Fibroblast of skin of scalp (primary cell): ENCODE results near the gene DOCK11.
A peak's percentile ranks its signal among the peaks of the same experiment; 100 is the strongest.
"Not testable (repeated sequence)": the region's sequence is repeated elsewhere in the genome, so short reads cannot be mapped to it uniquely, and the experiment has no call there.

ENCODE experiments used
- DNase-seq: peaks from one replicate; pipeline ENCODE4 v3.0.0-alpha.2; 2013

Gene DOCK11

DNA sequence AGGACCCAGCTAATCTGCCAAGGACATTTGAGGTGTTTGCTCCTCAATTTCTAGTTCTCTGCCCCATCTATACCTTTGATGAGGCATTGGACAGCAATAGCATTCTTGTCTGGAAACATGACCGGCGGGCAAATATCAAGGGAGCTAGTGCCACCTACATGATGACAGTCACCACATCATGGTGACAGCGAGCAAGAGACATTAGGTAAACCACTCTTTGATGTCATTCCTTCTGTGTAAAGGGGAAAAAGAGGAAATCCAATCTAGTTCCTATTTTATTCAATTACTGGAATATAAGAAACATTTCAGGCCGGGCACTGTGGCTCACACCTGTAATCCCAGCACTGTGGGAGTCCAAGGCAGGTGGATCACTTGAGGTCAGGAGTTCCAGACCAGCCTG lies 211.1 kb downstream of the DOCK11 start:
- DNase-seq: no peak

GRCh38 chrX:118714521-118714920 lies 218.9 kb downstream of the DOCK11 start:
- no peak for DNase-seq

DNA sequence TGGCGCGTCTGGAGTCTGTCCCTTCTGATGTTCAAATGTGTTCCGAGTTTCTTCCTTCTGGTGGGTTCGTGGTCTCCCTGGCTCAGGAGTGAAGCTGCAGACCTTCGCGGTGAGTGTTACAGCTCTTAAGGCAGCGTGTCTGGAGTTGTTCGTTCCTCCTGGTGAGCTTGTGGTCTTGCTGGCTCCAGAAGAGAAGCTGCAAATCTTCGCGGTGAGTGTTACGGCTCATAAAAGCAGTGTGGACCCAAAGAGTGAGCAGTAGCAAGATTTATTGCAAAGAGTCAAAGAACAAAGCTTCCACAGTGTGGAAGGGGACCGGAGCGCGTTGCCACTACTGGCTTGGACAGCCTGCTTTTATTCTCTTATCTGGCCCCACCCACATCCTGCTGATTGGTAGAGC lies 220.3 kb downstream of the DOCK11 start:
- not testable (repeated sequence) for DNase-seq

DNA sequence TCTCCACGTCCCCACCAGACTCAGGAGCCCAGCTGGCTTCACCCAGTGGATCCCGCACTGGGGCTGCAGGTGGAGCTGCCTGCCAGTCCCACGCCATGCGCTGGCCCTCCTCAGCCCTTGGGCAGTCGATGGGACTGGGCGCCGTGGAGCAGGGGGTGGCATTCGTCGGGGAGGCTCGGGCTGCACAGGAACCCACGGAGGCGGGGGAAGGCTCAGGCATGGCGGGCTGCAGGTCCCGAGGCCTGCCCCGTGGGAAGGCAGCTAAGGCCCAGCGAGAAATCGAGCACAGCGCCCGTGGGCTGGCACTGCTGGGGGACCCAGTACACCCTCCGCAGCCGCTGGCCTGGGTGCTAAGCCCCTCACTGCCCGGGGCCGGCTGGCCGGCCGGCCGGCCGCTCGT lies 221.2 kb downstream of the DOCK11 start:
- not testable (repeated sequence) for DNase-seq

DNA sequence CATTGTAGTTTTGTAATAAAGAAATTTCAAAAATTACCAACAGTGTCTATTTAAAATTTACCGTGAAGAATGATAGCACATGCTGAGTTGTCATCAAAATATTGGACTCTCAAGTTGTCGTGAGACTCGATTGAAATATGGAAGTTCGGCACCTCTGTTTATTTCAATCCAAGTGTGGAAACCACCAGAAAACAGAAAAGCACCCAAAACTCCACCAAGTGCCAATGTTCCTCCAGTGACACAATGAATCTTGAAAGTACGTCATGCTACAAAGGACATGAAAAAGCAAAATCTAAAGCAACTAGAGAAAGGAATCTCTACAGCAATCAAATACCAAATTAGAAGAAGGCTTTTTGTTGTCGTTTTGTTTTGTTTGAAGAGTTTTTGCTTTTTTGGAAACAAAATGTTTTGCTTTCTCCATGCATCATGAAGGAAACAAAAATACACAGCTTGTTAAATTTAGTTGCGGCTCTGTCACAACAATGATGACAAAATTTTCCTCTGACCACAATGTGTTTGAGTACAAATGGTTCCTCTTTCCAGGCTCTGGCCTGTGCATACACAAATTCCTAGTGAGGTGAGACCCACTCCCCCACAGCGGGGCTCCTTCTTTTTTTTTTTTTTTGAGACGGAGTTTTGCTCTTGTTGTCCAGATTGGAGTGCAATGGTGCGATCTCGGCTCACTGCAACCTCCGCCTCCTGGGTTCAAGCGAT lies 222.2 kb downstream of the DOCK11 start:
- DNase-seq: no peak

DNA sequence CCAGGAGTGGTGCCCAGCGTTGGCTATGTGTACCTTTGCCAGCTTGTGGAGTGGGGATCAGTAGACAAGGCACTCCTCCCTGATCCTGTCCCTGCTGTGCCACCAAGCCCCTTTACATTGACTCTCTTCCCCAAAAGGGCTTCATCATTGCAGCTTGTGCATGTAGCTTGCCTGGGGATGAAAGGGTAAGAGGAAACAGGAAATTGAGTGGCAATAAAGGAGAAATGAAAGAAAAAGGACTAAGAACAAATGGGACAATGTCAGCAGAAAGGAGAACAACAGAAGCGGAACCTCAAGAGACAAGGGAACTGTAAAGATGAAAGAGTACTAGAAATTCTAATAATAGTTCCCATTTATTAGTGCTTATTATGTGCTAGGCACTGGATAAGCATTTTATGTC lies 223.1 kb downstream of the DOCK11 start:
- DNase-seq: no peak

- no peak for DNase-seq
Measured at GRCh38 chrX:118720058-118720707, 224.6 kb downstream of the DOCK11 start.

DNA sequence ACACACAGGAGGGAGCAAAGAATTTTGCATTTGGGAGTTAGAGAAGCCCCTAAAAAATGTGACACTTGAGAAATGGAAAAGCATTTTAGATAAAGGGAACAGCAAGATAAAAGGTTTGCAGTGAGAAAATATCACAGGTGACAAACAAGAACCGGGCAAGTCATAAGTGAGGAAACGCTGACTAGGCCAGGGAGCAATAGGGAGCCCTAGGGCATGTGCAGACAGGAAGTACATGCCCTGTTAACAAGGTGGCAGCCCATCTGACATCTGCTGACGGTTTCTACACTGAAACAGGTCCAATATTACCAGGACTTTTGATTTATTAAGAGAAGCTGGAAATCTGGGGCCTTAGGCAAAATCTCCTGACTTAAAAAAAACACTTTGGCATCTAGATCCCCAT lies 227.8 kb downstream of the DOCK11 start:
- DNase-seq: no peak

DNA sequence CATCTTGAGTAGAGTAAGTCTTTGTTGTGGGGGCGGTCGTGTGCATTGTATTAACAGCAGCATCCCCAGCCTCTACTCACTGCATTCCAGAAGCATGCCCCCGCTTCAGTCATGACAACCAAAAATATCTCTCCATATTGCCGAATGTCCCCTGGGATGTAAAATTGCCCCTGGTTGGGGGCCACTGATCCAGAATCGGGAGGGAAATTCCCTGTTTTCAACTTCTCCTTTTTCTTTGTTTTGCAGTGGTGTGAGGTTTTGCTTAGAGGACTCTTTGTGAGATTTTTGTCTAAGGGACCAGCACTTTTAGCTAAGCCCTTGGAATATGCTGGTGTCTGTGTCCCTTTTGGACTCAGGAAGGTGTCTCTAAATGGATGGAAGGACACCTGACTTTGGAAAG lies 228.8 kb downstream of the DOCK11 start:
- no peak for DNase-seq

DNA sequence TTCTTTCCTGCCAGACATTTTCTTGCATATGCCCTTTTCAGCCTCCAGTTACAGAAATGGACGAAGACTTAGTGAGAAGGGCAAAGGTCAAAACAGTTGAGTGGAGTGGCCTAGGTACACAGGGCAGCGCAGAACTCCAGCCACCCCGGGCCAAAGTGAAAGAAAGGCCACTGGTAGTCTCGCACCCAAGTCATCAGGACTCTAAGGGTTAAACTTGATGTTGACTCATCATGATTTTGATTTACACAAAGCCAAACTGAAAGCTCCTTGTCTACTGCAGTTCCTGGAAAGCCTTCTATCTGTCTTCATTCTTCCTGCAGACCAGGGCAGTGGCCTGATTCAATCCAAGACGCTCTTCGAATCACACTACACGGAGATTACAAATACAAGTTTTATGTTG lies 229.2 kb downstream of the DOCK11 start:
- DNase-seq: peak; percentile 3

DNA sequence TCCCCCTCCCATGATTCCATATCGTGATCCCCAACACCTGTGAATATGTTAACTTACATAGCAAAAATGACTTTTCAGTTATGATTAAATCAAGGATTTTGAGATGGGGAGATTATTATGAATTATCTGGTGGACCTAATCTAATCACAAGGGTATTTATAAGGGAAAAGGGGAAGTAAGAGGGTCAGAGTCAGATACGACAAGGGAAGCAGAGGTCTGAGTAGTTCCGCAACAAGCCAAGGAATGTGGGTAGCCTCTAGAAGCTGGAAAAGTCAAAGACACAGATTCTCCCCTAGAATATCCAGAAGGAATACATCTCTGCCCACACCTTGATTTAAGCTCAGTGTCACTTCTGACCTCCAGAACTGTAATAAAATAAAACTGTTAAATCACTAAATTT lies 230.8 kb downstream of the DOCK11 start:
- DNase-seq: no peak

GRCh38 chrX:118726887-118727685 lies 231.5 kb downstream of the DOCK11 start, which contains the start of gene IL13RA1:
IL13RA1 (plus strand) TSS chrX:118727606; CDS start chrX:118727639, 33 bp downstream.
- peak; percentile 82 for DNase-seq

DNA sequence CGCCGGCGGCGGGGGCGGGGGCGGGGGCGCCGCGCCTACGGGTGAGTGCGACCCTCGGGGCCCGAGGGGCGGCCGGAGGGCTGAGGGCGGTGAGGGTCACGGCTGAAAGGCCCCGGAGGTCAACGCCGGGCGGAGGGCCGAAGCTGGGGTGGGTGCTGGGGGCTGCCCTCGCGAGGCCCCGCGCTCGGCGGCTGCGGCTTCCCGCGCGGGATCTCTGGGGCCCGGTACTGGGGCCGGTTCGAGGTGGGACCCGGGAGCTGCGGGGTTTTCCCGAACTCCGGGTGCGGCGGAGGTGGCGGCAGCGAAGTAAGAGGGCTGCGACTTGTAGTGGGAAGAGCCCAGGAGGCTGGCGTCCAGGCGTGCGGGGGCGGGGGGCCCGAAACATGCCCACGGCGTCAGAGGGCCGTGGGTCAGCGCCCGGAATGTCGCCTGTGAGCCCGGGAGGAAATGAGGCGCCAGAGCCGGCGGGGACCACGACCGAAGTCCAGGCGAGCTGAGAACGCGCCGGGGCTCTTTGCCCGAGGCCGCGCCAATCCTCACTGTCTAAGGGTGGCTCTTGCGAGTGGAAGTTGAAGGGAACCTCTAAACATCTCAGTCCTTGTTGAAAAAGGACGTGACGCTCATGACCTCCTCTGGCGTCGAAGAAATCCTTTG lies 232.2 kb downstream of the DOCK11 start:
- peak; percentile 7 for DNase-seq

DNA sequence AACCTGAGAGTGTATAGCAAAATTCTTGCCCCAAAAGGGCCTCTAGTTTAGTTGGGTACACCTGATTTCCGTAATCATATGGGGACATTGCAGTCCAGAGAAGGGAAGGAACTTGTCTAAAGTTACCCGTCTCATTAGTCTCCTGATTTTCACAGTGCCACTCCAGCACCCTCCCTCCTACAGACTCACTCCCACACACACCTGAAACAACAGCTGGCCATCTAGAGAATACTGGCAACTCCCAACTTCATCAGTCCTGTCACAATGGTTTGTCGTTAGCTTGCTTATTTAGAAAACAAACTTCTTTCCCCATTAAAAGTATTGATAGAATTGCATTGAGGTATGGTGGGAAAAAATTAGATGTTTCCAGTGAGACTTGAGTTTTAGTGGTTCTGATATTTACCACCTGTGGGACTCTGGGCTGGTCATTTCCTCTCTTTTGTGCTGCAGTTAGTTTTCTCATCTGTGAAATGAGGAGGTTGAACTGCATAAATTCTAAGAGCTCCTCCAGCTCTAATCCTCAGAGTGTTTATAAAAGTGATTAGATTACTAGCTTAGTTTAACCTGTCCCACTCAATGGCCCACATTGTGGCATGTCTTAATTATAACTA lies 233.5 kb downstream of the DOCK11 start:
- no peak for DNase-seq

GRCh38 chrX:118730500-118731247 lies 235.1 kb downstream of the DOCK11 start:
- DNase-seq: peak; percentile 87

DNA sequence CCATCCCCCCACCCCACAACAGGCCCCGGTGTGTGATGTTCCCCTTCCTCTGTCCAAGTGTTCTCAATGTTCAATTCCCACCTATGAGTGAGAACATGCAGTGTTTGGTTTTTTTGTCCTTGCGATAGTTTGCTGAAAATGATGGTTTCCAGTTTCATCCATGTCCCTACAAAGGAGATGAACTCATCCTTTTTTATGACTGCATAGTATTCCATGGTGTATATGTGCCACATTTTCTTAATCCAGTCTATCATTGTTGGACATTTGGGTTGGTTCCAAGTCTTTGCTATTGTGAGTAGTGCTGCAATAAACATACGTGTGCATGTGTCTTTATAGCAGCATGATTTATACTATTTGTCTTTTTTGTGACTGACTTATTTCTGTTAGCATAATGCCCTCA lies 236.9 kb downstream of the DOCK11 start:
- not testable (repeated sequence) for DNase-seq

DNA sequence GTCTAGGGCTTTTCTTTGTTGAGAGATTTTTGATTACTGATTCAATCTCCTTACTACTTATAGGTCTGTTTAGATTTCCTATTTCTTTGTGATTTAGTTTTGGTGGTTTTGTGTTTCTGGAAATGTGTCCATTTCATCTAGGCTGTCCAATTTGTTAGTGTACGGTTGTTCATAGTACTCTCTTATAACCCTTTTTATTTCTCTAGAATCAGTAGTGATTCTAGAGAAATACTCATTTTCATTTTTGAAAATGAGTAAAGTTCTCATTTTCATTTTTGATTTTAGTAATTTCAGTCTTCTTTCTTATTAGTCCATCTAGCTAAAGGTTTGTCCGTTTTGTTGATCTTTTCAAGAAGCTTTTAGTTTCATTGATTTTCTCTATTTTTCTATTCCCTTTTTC lies 239.3 kb downstream of the DOCK11 start:
- no peak for DNase-seq
